ENCODE measurements around the gene RPL3.
"Not testable (repeated sequence)": the region's sequence is repeated elsewhere in the genome, so short reads cannot be mapped to it uniquely, and the experiment has no call there.

GRCh38 chr22:39330553-39330952 is 11.1 kb upstream of the RPL3 start:
- not testable (repeated sequence) for TF ChIP-seq CTCF (IDR thresholded peaks at IDR 0.05; ENCODE audit: poor library complexity, severe bottlenecking); RAD21 (conservative IDR thresholded peaks at IDR 0.05); EP300 (conservative IDR thresholded peaks at IDR 0.05; ENCODE audit: poor library complexity, severe bottlenecking); SMC3 (conservative IDR thresholded peaks at IDR 0.05; ENCODE audit: poor library complexity); EZH2 (IDR thresholded peaks at IDR 0.05; ENCODE audit: borderline replicate concordance, insufficient read depth, low read length, poor library complexity, severe bottlenecking); TAF1 (IDR thresholded peaks at IDR 0.05; ENCODE audit: low read depth); POLR2AphosphoS5 (IDR thresholded peaks at IDR 0.05); MXI1 (conservative IDR thresholded peaks at IDR 0.05; ENCODE audit: poor library complexity, severe bottlenecking); REST (IDR thresholded peaks at IDR 0.05; ENCODE audit: borderline replicate concordance)
